Activated B cell treated with CpG ODN at 0.5 μM for 24 hours (primary cell): ENCODE data around the gene WEE1. TPM values are rescaled to one million over a fixed set of nuclear protein-coding genes. Genes with fewer than 3 reads are reported as not detected.

Source experiments
- ATAC-seq: fragments of 200-7000 bp; cut with Tn5 transposase; one replicate; pipeline ENCODE4 v1.10.0; 2021; ENCODE audit warnings: low read depth, mild to moderate bottlenecking, moderate library complexity
- CTCF ChIA-PET: fragments of 350-600 bp; sonication (Branson Sonifier 250); formaldehyde crosslinking; loops from one replicate; lab custom pipeline; 2021; ENCODE audit warnings: antibody characterized with exemption; lab: Charles Lee
- POLR2A ChIA-PET: fragments of 350-600 bp; sonication (Branson Sonifier 250); formaldehyde crosslinking; loops from one replicate; lab custom pipeline; 2021; ENCODE audit warnings: antibody characterized with exemption; lab: Charles Lee
- DNase-seq: peaks from one replicate; pipeline ENCODE4 v3.0.0; 2022
- H3K27ac Mint-ChIP-seq: one replicate; pipeline ENCODE4 v1.8.0; 2020; ENCODE audit warnings: mixed read lengths
- H3K27me3 Mint-ChIP-seq: one replicate; pipeline ENCODE4 v1.8.0; 2021; ENCODE audit warnings: mixed read lengths
- H3K36me3 Mint-ChIP-seq: one replicate; pipeline ENCODE4 v1.8.0; 2021; ENCODE audit warnings: low read depth, mixed read lengths
- H3K4me1 Mint-ChIP-seq: one replicate; pipeline ENCODE4 v1.8.0; 2021; ENCODE audit warnings: mixed read lengths
- H3K4me3 Mint-ChIP-seq: one replicate; pipeline ENCODE4 v1.8.0; 2020; ENCODE audit warnings: mild to moderate bottlenecking, mixed read lengths
- H3K9me3 Mint-ChIP-seq: one replicate; pipeline ENCODE4 v1.8.0; 2020; ENCODE audit warnings: mixed read lengths
- CTCF ChIP-seq: fragments of 200-600 bp; IDR thresholded peaks from one replicate; pipeline ENCODE4 v1.8.0; 2022; ENCODE audit warnings: antibody characterized with exemption, mild to moderate bottlenecking
- intact Hi-C: fragments of 100-400 bp; cut with micrococcal nuclease; formaldehyde crosslinking; loops from one replicate; pipeline ENCODE4 v1.15.1; 2024
- total RNA-seq: library from RNA; stranded (reverse); gene quantifications from 2 replicates; pipeline ENCODE4 v1.2.3, GENCODE V29; 2022

WEE1 gene
- total RNA-seq, 1 donor from 2014 or later, result 33.7 TPM

GRCh38 chr11:9571763-9572115, 1.7 kb upstream of the WEE1 start:
- peaks cover 62% of the 10 kb centered on the region for H3K4me1 Mint-ChIP-seq
- peak overlapping the region; percentile 24 for H3K27ac Mint-ChIP-seq
- no peaks in the 10 kb centered on the region for H3K9me3 Mint-ChIP-seq
- peaks cover 19% of the 10 kb centered on the region for H3K36me3 Mint-ChIP-seq
- no peaks in the 10 kb centered on the region for H3K27me3 Mint-ChIP-seq
- intact Hi-C loops, result loop anchor here (2.0 to 10.0 kb wide), 2 partner anchors 111 to 257 kb away; partner anchors contain the start of genes TMEM41B and ZNF143
- no peak for ATAC-seq
- CTCF ChIA-PET, result interaction anchor here (0.6 kb wide), 1 partner anchor 42 kb away, joined by 3 read pairs; no protein-coding TSS in a partner anchor
- no peak for TF ChIP-seq CTCF
- POLR2A ChIA-PET, result interaction anchor here (0.8 to 1.2 kb wide), 4 partner anchors 11 to 92 kb away, joined by 3 to 5 read pairs (median 3); partner anchors contain the start of gene SWAP70
- H3K4me3 Mint-ChIP-seq, result peak overlapping the region; percentile 85
- no peak for DNase-seq

GRCh38 chr11:9573775-9574621, 528 bp downstream of the WEE1 start:
- Mint-ChIP-seq H3K4me1 (peaks cover 66% of the 10 kb centered on the region), H3K9me3 (no peaks in the 10 kb centered on the region), H3K36me3 (peaks cover 33% of the 10 kb centered on the region), H3K4me3 (peak overlapping the region; percentile 95), H3K27me3 (no peaks in the 10 kb centered on the region), H3K27ac (peak overlapping the region; percentile 85)
- CTCF ChIA-PET, result interaction anchor here (0.9 to 2.1 kb wide), 7 partner anchors 14 to 174 kb away, joined by 3 to 24 read pairs (median 6); no protein-coding TSS in a partner anchor
- intact Hi-C loops, result loop anchor here (1.0 to 10.0 kb wide), 8 partner anchors 27 to 259 kb away; partner anchors contain the start of genes IPO7, TMEM41B and ZNF143
- peak; percentile 34 for ATAC-seq
- POLR2A ChIA-PET, result interaction anchor here (0.6 to 2.7 kb wide), 25 partner anchors 8 to 1235 kb away, joined by 3 to 46 read pairs (median 4); partner anchors contain the start of genes EIF4G2, SWAP70 and ZNF143
- DNase-seq, result no peak
- no peak for TF ChIP-seq CTCF

- Mint-ChIP-seq H3K27ac (peak overlapping the region; percentile 85), H3K4me1 (peaks cover 64% of the 10 kb centered on the region), H3K4me3 (peak overlapping the region; percentile 95), H3K27me3 (no peaks in the 10 kb centered on the region), H3K9me3 (no peaks in the 10 kb centered on the region), H3K36me3 (peaks cover 40% of the 10 kb centered on the region)
- POLR2A ChIA-PET, result interaction anchor here (0.9 to 3.6 kb wide), 10 partner anchors 21 to 185 kb away, joined by 3 to 46 read pairs (median 13); partner anchors contain the start of gene SWAP70
- intact Hi-C loops, result loop anchor here (10.0 kb wide), 1 partner anchor 260 kb away; the partner anchor contains the start of gene TMEM41B
- CTCF ChIA-PET, result interaction anchor here (1.2 to 3.4 kb wide), 7 partner anchors 21 to 174 kb away, joined by 3 to 24 read pairs (median 12); no protein-coding TSS in a partner anchor
- DNase-seq, result peak; percentile 39
- no peak for ATAC-seq
- TF ChIP-seq CTCF, result no peak
These were observed 1.3 kb downstream of the WEE1 start for GRCh38 chr11:9574622-9575259.

GRCh38 chr11:9575260-9576240, 2.1 kb downstream of the WEE1 start:
- H3K4me1 Mint-ChIP-seq, result peaks cover 56% of the 10 kb centered on the region
- H3K4me3 Mint-ChIP-seq, result peak overlapping the region; percentile 95
- DNase-seq, result no peak
- H3K9me3 Mint-ChIP-seq, result no peaks in the 10 kb centered on the region
- no peak for TF ChIP-seq CTCF
- H3K27me3 Mint-ChIP-seq, result no peaks in the 10 kb centered on the region
- ATAC-seq, result no peak
- peaks cover 45% of the 10 kb centered on the region for H3K36me3 Mint-ChIP-seq
- intact Hi-C loops, result loop anchor here (10.0 kb wide), 1 partner anchor 261 kb away; the partner anchor contains the start of gene TMEM41B
- ChIA-PET POLR2A (interaction anchor here (0.7 to 3.6 kb wide), 9 partner anchors 21 to 1233 kb away, joined by 3 to 28 read pairs (median 4); partner anchors contain the start of genes EIF4G2 and ZNF143), CTCF (interaction anchor here (1.0 to 3.4 kb wide), 6 partner anchors 20 to 173 kb away, joined by 3 to 18 read pairs (median 8); no protein-coding TSS in a partner anchor)
- peak overlapping the region; percentile 85 for H3K27ac Mint-ChIP-seq
